ENCODE results near the gene GAS2L1.

DNA sequence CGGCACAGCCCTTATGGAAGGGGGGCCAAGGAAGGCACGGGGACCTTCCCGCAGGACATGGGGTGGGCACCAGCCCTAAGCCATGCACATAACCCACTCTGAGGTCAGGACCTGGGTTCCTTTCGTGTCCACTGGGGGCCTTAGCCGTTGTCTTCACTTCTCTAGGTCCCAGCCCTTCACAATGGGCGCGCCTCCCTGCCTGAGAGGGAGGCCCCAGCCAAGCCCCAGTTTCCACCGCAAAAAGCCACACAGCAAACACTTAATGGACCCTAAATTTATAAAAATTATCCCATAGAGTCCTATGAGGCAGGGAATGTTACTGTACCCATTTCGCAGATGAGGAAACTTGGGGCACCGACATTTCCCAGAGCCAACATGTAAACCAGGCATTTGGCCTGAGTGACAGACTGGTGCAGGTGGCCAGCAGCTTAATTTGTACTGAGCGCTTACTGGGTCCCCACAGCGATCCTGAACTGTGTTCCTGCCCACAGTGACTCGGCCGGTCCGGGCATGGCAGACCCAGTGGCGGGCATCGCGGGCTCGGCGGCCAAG is 1.2 kb downstream of the GAS2L1 start:
- TF ChIP-seq CTCF (conservative IDR thresholded peaks at IDR 0.05; ENCODE audit: low read depth in 2 of 2) (no peak), EZH2 (IDR thresholded peaks at IDR 0.05; ENCODE audit: low read depth, unreplicated experiment) (no peak), JUNB (IDR thresholded peaks at IDR 0.05; ENCODE audit: unreplicated experiment) (no peak), POLR2AphosphoS5 (IDR thresholded peaks at IDR 0.05; ENCODE audit: low read depth) (no peak), CREB1 (CRISPR knock-in tag; IDR thresholded peaks at IDR 0.05; ENCODE audit: low read depth) (no peak), STAT1 (IDR thresholded peaks at IDR 0.05; ENCODE audit: unreplicated experiment) (no peak), EZH2phosphoT487 (IDR thresholded peaks at IDR 0.05; ENCODE audit: unreplicated experiment) (no peak), NANOG (IDR thresholded peaks at IDR 0.05; ENCODE audit: borderline replicate concordance) (no peak)
- TF ChIP-seq, protein P1, sequence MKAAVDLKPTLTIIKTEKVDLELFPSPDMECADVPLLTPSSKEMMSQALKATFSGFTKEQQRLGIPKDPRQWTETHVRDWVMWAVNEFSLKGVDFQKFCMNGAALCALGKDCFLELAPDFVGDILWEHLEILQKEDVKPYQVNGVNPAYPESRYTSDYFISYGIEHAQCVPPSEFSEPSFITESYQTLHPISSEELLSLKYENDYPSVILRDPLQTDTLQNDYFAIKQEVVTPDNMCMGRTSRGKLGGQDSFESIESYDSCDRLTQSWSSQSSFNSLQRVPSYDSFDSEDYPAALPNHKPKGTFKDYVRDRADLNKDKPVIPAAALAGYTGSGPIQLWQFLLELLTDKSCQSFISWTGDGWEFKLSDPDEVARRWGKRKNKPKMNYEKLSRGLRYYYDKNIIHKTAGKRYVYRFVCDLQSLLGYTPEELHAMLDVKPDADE (IDR thresholded peaks at IDR 0.05), result no peak
- TF ChIP-seq, protein P2, sequence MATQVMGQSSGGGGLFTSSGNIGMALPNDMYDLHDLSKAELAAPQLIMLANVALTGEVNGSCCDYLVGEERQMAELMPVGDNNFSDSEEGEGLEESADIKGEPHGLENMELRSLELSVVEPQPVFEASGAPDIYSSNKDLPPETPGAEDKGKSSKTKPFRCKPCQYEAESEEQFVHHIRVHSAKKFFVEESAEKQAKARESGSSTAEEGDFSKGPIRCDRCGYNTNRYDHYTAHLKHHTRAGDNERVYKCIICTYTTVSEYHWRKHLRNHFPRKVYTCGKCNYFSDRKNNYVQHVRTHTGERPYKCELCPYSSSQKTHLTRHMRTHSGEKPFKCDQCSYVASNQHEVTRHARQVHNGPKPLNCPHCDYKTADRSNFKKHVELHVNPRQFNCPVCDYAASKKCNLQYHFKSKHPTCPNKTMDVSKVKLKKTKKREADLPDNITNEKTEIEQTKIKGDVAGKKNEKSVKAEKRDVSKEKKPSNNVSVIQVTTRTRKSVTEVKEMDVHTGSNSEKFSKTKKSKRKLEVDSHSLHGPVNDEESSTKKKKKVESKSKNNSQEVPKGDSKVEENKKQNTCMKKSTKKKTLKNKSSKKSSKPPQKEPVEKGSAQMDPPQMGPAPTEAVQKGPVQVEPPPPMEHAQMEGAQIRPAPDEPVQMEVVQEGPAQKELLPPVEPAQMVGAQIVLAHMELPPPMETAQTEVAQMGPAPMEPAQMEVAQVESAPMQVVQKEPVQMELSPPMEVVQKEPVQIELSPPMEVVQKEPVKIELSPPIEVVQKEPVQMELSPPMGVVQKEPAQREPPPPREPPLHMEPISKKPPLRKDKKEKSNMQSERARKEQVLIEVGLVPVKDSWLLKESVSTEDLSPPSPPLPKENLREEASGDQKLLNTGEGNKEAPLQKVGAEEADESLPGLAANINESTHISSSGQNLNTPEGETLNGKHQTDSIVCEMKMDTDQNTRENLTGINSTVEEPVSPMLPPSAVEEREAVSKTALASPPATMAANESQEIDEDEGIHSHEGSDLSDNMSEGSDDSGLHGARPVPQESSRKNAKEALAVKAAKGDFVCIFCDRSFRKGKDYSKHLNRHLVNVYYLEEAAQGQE (IDR thresholded peaks at IDR 0.05; ENCODE audit: unreplicated experiment), result no peak

Data from GM23338 (cell line).